Right ventricle myocardium superior (tissue), 1 donor: ENCODE data around the gene ZNF506. TPM values are rescaled to one million over a fixed set of nuclear protein-coding genes. Genes with fewer than 3 reads are reported as not detected.
"Not testable (repeated sequence)": the region's sequence is repeated elsewhere in the genome, so short reads cannot be mapped to it uniquely, and the experiment has no call there.

Experiments
- ATAC-seq: fragments of 200-7000 bp; cut with Tn5 transposase; one replicate; pipeline ENCODE4 v1.9.1; 2020; ENCODE audit warnings: mild to moderate bottlenecking; ENCODE audit not compliant: poor library complexity
- DNase-seq: peaks from one replicate; pipeline ENCODE4 v3.0.0-alpha.2; 2020
- intact Hi-C: fragments of 100-400 bp; cut with DNase I; formaldehyde crosslinking; loops from one replicate; pipeline ENCODE4 v1.11.2; 2022
- long read RNA-seq: library from polyadenylated mRNA; unstranded; transcript quantifications from one replicate; pipeline ENCODE4 v2.0.0, GENCODE V29; 2021
- total RNA-seq: library from RNA; stranded (reverse); fragmentation: NEBNext Ultra II Directional; extraction: Animal tissue kit (Norgen Biotek cat#: 25700); gene quantifications from one replicate; pipeline ENCODE4 v1.2.1, GENCODE V29; 2021
- donor health status: DM: no; HTN: yes; CAD: no; lungs with severe emphysema.

The ZNF506 gene
- total RNA-seq: 8.1 TPM
- long read RNA-seq, transcript ZNF506-203 (4 exons, 1,424 nt): major isoform, 10 of 12 reads
- long read RNA-seq, partial matches to known transcripts: 0 of 12 reads
- long read RNA-seq, other reads (novel, unspliced or antisense): 2 of 12 reads

- DNase-seq: peak; percentile 100
- ATAC-seq: peak; percentile 99
- intact Hi-C loops: no loop called here
Observed at GRCh38 chr19:19821366-19821951, at the start of gene ZNF506. ZNF506 (minus strand) TSS chr19:19821750; CDS start chr19:19821603, 147 bp downstream.

- DNase-seq, intact Hi-C loops, ATAC-seq: not testable (repeated sequence)
Observed at GRCh38 chr19:19870086-19870485, 48.5 kb upstream of the ZNF506 start.

- intact Hi-C loops: no loop called here
- no peak for DNase-seq
- ATAC-seq: no peak
Observed at GRCh38 chr19:19866611-19867248, 45.2 kb upstream of the ZNF506 start.

GRCh38 chr19:19865750-19866610 lies 44.4 kb upstream of the ZNF506 start, which contains the start of gene ZNF253:
ZNF253 (plus strand) TSS chr19:19865882; CDS start chr19:19865997, 115 bp downstream.
- ATAC-seq (peak; percentile 99), DNase-seq (peak; percentile 98)
- intact Hi-C loops: no loop called here

- intact Hi-C loops: no loop called here
- ATAC-seq (no peak), DNase-seq (no peak)
Observed at GRCh38 chr19:19860756-19861390, 39.3 kb upstream of the ZNF506 start.

- no peak for ATAC-seq
- DNase-seq: no peak
- intact Hi-C loops: no loop called here
Observed at GRCh38 chr19:19858751-19859150, 37.2 kb upstream of the ZNF506 start.

- DNase-seq, intact Hi-C loops, ATAC-seq: not testable (repeated sequence)
Observed at GRCh38 chr19:19851740-19852139, 30.2 kb upstream of the ZNF506 start.

GRCh38 chr19:19849056-19849455 lies 27.5 kb upstream of the ZNF506 start:
- DNase-seq (no peak), ATAC-seq (no peak)
- intact Hi-C loops: no loop called here

GRCh38 chr19:19847781-19848180 lies 26.2 kb upstream of the ZNF506 start:
- ATAC-seq: no peak
- intact Hi-C loops: no loop called here
- DNase-seq: no peak

GRCh38 chr19:19835560-19836038 lies 14.0 kb upstream of the ZNF506 start:
- no peak for ATAC-seq
- DNase-seq: no peak
- intact Hi-C loops: no loop called here

- DNase-seq: no peak
- no peak for ATAC-seq
- intact Hi-C loops: no loop called here
Observed at GRCh38 chr19:19826875-19827274, 5.3 kb upstream of the ZNF506 start.

- intact Hi-C loops: no loop called here
- DNase-seq (no peak), ATAC-seq (no peak)
Observed at GRCh38 chr19:19823916-19824315, 2.4 kb upstream of the ZNF506 start.

GRCh38 chr19:19821976-19822375 lies 426 bp upstream of the ZNF506 start:
- peak; percentile 14 for ATAC-seq
- intact Hi-C loops: not testable (repeated sequence)

GRCh38 chr19:19820774-19821320 lies 703 bp downstream of the ZNF506 start:
- intact Hi-C loops: no loop called here

More at GRCh38 chr19:19821976-19822375, 426 bp upstream of the ZNF506 start:
- DNase-seq: not testable (repeated sequence)

GRCh38 chr19:19817357-19817756 lies 4.2 kb downstream of the ZNF506 start:
- intact Hi-C loops: no loop called here
- no peak for DNase-seq
- ATAC-seq: no peak

More at GRCh38 chr19:19820774-19821320, 703 bp downstream of the ZNF506 start:
- ATAC-seq: no peak
- no peak for DNase-seq

GRCh38 chr19:19816679-19817078 lies 4.9 kb downstream of the ZNF506 start:
- peak; percentile 72 for DNase-seq
- intact Hi-C loops: no loop called here

GRCh38 chr19:19811999-19812398 lies 9.6 kb downstream of the ZNF506 start:
- intact Hi-C loops: not testable (repeated sequence)

More at GRCh38 chr19:19816679-19817078, 4.9 kb downstream of the ZNF506 start:
- ATAC-seq: peak; percentile 28

GRCh38 chr19:19805480-19805879 lies 16.1 kb downstream of the ZNF506 start:
- ATAC-seq (no peak), DNase-seq (no peak)
- intact Hi-C loops: no loop called here

More at GRCh38 chr19:19811999-19812398, 9.6 kb downstream of the ZNF506 start:
- ATAC-seq, DNase-seq: not testable (repeated sequence)
